K562 (cell line): ENCODE results near the gene ATAD3C. TPM values are rescaled to one million over a fixed set of nuclear protein-coding genes. Genes with fewer than 3 reads are reported as not detected.

ENCODE experiments used
- ATAC-seq: fragments of 200-7000 bp; cut with Tn5 transposase; 3 replicates; pipeline ENCODE4 v1.9.1; 2020; ENCODE audit warnings: moderate library complexity
- BruUV-seq: library from RNA; stranded (reverse); fragments of 400-500 nt; replicated peaks from 2 replicates; lab custom pipeline; 2021; lab: Mats Ljungman, UMichigan
- CTCF ChIA-PET: fragments of 300-600 bp; formaldehyde crosslinking; extraction: SDS; loops from one replicate; lab custom pipeline; 2021; ENCODE audit warnings: low intra/inter-chr PET ratio; lab: Yijun Ruan, JAX
- POLR2A ChIA-PET: fragments of 300-600, 350-650 bp; sonication (Branson Sonifier 250); formaldehyde crosslinking; extraction: SDS; loops from one replicate; lab custom pipeline; 2021; ENCODE audit warnings: antibody characterized with exemption, inconsistent platforms; lab: Yijun Ruan, JAX
- DNase-seq, 4 experiments: peaks; one replicate each; pipeline versions ENCODE4 v3.0.0 to v3.0.0-alpha.2; 2011 to 2018; ENCODE audit warnings: low spot score in 3 of 4, mixed read lengths in 3 of 4; ENCODE audit errors: extremely low read depth in 1 of 4
- FAIRE-seq: peaks from 2 replicates; lab custom pipeline; 2011; peaks lifted over from hg19 to GRCh38; lab: Jason Lieb, UNC
- H2AFZ ChIP-seq: 2 replicates; pipeline ENCODE4 v1.6.0; 2011; ENCODE audit warnings: low read depth, low read length, control low read depth, inconsistent platforms
- H3K27ac ChIP-seq: fragments of 200-600 bp; 3 replicates; pipeline ENCODE4 v1.8.0; 2011; ENCODE audit warnings: low read depth, mild to moderate bottlenecking, control low read depth, inconsistent platforms, low read length, moderate library complexity, mixed read lengths; ENCODE audit errors: extremely low read depth
- H3K27me3 ChIP-seq, 2 experiments: fragments of 300-600 bp in 1 of 2; 2 replicates in 1 of 2; 3 replicates in 1 of 2; pipeline versions ENCODE4 v1.6.0 to v1.8.0; 2011; ENCODE audit warnings: inconsistent platforms in 2 of 2, low read length in 2 of 2, mild to moderate bottlenecking in 1 of 2, mixed read lengths in 1 of 2, moderate library complexity in 1 of 2; ENCODE audit not compliant: control insufficient read depth in 2 of 2, insufficient read depth in 2 of 2
- H3K36me3 ChIP-seq: fragments of 300-600 bp; 3 replicates; pipeline ENCODE4 v1.8.0; 2011; ENCODE audit warnings: mild to moderate bottlenecking, low read length, inconsistent platforms; ENCODE audit not compliant: control insufficient read depth, insufficient read depth
- H3K4me1 ChIP-seq, 2 experiments: fragments of 200-600 bp in 1 of 2; replicated peaks in 1 of 2; 2 replicates in 1 of 2; 3 replicates in 1 of 2; pipeline versions ENCODE4 v1.5.1 to v1.8.0; 2011; ENCODE audit warnings: inconsistent platforms in 2 of 2, low read length in 2 of 2, mild to moderate bottlenecking in 1 of 2, mixed read lengths in 1 of 2, moderate library complexity in 1 of 2; ENCODE audit not compliant: control insufficient read depth in 2 of 2, insufficient read depth in 2 of 2
- H3K4me2 ChIP-seq: 2 replicates; pipeline ENCODE4 v1.6.1; 2011; ENCODE audit warnings: low read length, control low read depth, inconsistent platforms, mixed read lengths; ENCODE audit not compliant: insufficient read depth
- H3K4me3 ChIP-seq: fragments of 200-600 bp; sonication (generic), shearing (Covaris generic); 2 replicates; pipeline ENCODE4 v1.5.1; 2016; ENCODE audit warnings: control low read depth, inconsistent platforms
- H3K79me2 ChIP-seq: fragments of 200-600 bp; 3 replicates; pipeline ENCODE4 v1.8.0; 2011; ENCODE audit warnings: low read length, inconsistent platforms; ENCODE audit not compliant: control insufficient read depth, insufficient read depth
- H3K9ac ChIP-seq, 2 experiments: 2 replicates each; pipeline versions ENCODE4 v1.6.0 to v1.6.1; 2011; ENCODE audit warnings: low read depth in 2 of 2, low read length in 2 of 2, control low read depth in 1 of 2, inconsistent platforms in 1 of 2, mild to moderate bottlenecking in 1 of 2, mixed read lengths in 1 of 2; ENCODE audit not compliant: insufficient read depth in 1 of 2
- H3K9me1 ChIP-seq: one replicate; pipeline ENCODE4 v1.6.0; 2011; ENCODE audit warnings: inconsistent platforms, mild to moderate bottlenecking, low read length, moderate library complexity; ENCODE audit not compliant: control insufficient read depth, insufficient read depth
- H3K9me3 ChIP-seq: replicated peaks from 2 replicates; pipeline ENCODE4 v1.5.1; 2011; ENCODE audit warnings: low read depth, low read length, inconsistent platforms; ENCODE audit not compliant: control insufficient read depth, insufficient read depth
- H4K20me1 ChIP-seq: replicated peaks from 2 replicates; pipeline ENCODE4 v1.6.1; 2011; ENCODE audit warnings: low read length, inconsistent platforms, mixed read lengths; ENCODE audit not compliant: control insufficient read depth, insufficient read depth
- ARID4B ChIP-seq: sonication (generic); formaldehyde crosslinking; IDR thresholded peaks from 2 replicates; pipeline ENCODE4 v1.8.0; 2022; ENCODE audit warnings: mild to moderate bottlenecking, missing genetic modification reagents
- HEY1 ChIP-seq: fragments of 250-450 bp; sonication (Bioruptor Pico); IDR thresholded peaks from 2 replicates; pipeline ENCODE4 v1.5.0; 2020; ENCODE audit warnings: mild to moderate bottlenecking, moderate library complexity, borderline replicate concordance
- HLTF ChIP-seq: fragments of 450-650 bp; IDR thresholded peaks from 2 replicates; pipeline ENCODE4 v1.6.1; 2016
- KLF1 ChIP-seq: fragments of 450-650 bp; IDR thresholded peaks from 2 replicates; pipeline ENCODE4 v1.6.1; 2016; ENCODE audit warnings: missing genetic modification characterization, missing compliant biosample characterization
- MAZ ChIP-seq, 2 experiments: fragments of 450-650 bp in 1 of 2; sonication (generic) in 1 of 2; formaldehyde crosslinking; IDR thresholded peaks in 1 of 2; conservative IDR thresholded peaks in 1 of 2; 2 replicates each; pipeline versions ENCODE4 v1.4.0 to v1.5.0; 2020; ENCODE audit warnings: mild to moderate bottlenecking in 1 of 2, missing genetic modification reagents in 1 of 2
- MTF1 ChIP-seq: fragments of 250-450 bp; sonication (Bioruptor Pico); IDR thresholded peaks from 2 replicates; pipeline ENCODE4 v1.9.0; 2021; ENCODE audit warnings: moderate library complexity, mild to moderate bottlenecking, inconsistent platforms, borderline replicate concordance
- PCBP1 ChIP-seq: fragments of 200-400 bp; formaldehyde crosslinking; IDR thresholded peaks from 2 replicates; pipeline ENCODE4 v1.6.1; 2018; ENCODE audit warnings: mild to moderate bottlenecking, low read depth, low read length; ENCODE audit not compliant: poor library complexity, severe bottlenecking
- SETDB1 ChIP-seq: IDR thresholded peaks from one replicate; pipeline ENCODE4 v1.6.1; 2012; ENCODE audit warnings: low read length, control low read depth, inconsistent platforms
- STAG1 ChIP-seq: sonication (generic); formaldehyde crosslinking; IDR thresholded peaks from 2 replicates; pipeline ENCODE4 v1.5.0; 2020; ENCODE audit warnings: missing genetic modification reagents, borderline replicate concordance
- TAF15 ChIP-seq: fragments of 200-400 bp; formaldehyde crosslinking; IDR thresholded peaks from 2 replicates; pipeline ENCODE4 v1.6.1; 2017; ENCODE audit warnings: mild to moderate bottlenecking, low read depth, low read length, moderate library complexity
- TAL1 ChIP-seq: fragments of 450-650 bp; IDR thresholded peaks from 2 replicates; pipeline ENCODE4 v1.6.1; 2016; ENCODE audit warnings: mild to moderate bottlenecking
- TBP ChIP-seq: optimal IDR thresholded peaks from 2 replicates; pipeline ENCODE3; 2011; ENCODE audit warnings: low read depth, low read length, improper control_type of control experiment
- TFAM ChIP-seq: fragments of 250-450 bp; sonication (Bioruptor Pico); conservative IDR thresholded peaks from 2 replicates; pipeline ENCODE4 v1.5.0; 2021; ENCODE audit warnings: mild to moderate bottlenecking, moderate library complexity
- TRIM28 ChIP-seq: fragments of 450-650 bp; IDR thresholded peaks from 2 replicates; pipeline ENCODE4 v1.6.1; 2017
- ZNF324 ChIP-seq: fragments of 250-450 bp; sonication (Bioruptor Pico); IDR thresholded peaks from 2 replicates; pipeline ENCODE4 v1.4.0; 2020; ENCODE audit warnings: mild to moderate bottlenecking
- ZNF347 ChIP-seq: fragments of 450-650 bp; formaldehyde crosslinking; IDR thresholded peaks from 2 replicates; pipeline ENCODE4 v1.4.0; 2020; ENCODE audit warnings: low read depth, mild to moderate bottlenecking, moderate library complexity
- whole genome bisulfite sequencing: fragments of 100-300 bp; shearing (Covaris generic); methylation state at CpG from one replicate; pipeline ENCODE4 v1.1.6; 2016; ENCODE audit warnings: low coverage, mixed read lengths; ENCODE audit not compliant: insufficient coverage; ENCODE audit errors: missing lambda C conversion rate; 5-methylcytosine and 5-hydroxymethylcytosine counted together
- in situ Hi-C: fragments of 300-500 bp; cut with MboI; formaldehyde crosslinking; loops from 4 replicates; pipeline ENCODE4 v1.15.0; 2018; ENCODE audit warnings: inconsistent platforms, mixed read lengths
- intact Hi-C: fragments of 100-400 bp; cut with micrococcal nuclease; formaldehyde crosslinking; loops from 2 replicates; pipeline ENCODE4 v1.14.2; 2022
- polyA plus RNA-seq, 8 experiments: library from polyadenylated mRNA; depleted of rRNA in 4 of 8; stranded (reverse) in 5 of 8; unstranded in 3 of 8; fragments of >200 nt; fragmentation: Nextera tagmentation in 2 of 8; fragmentation: Illumina TruSeq in 1 of 8; extraction: Ambion mirVana in 2 of 8; extraction: Trizol in 1 of 8; gene quantifications; 2 replicates each; pipeline versions ENCODE4 v1.2.1 to v1.2.3, GENCODE V29; 2011 to 2014; ENCODE audit warnings: inconsistent platforms in 1 of 8, missing spikeins in 1 of 8
- total RNA-seq, 7 experiments: library from RNA; depleted of rRNA in 6 of 7; stranded (reverse); fragments of >200 nt in 6 of 7; fragmentation: Illumina TruSeq in 2 of 7; extraction: Trizol in 2 of 7; gene quantifications; 2 replicates each; pipeline versions ENCODE4 v1.2.1 to v1.2.3, GENCODE V29; 2011 to 2021; ENCODE audit warnings: low replicate concordance in 1 of 7
- TF ChIP-seq, protein P1 (sequence below): fragments of 450-650 bp; formaldehyde crosslinking; IDR thresholded peaks from 2 replicates; pipeline ENCODE4 v1.4.0; 2022; ENCODE audit warnings: mild to moderate bottlenecking, moderate library complexity
- TF ChIP-seq, protein P2 (sequence below): sonication (generic); formaldehyde crosslinking; IDR thresholded peaks from 2 replicates; pipeline ENCODE4 v1.8.0; 2022; ENCODE audit warnings: missing genetic modification reagents, mild to moderate bottlenecking, moderate library complexity, borderline replicate concordance

The ATAD3C gene
- total and polyA plus RNA-seq, 9 of the 15 experiments (the other 6 are each of a cell fraction or from before 2014, with no cell fraction given) = 0.03 to 0.18 TPM; not detected in 7

DNA sequence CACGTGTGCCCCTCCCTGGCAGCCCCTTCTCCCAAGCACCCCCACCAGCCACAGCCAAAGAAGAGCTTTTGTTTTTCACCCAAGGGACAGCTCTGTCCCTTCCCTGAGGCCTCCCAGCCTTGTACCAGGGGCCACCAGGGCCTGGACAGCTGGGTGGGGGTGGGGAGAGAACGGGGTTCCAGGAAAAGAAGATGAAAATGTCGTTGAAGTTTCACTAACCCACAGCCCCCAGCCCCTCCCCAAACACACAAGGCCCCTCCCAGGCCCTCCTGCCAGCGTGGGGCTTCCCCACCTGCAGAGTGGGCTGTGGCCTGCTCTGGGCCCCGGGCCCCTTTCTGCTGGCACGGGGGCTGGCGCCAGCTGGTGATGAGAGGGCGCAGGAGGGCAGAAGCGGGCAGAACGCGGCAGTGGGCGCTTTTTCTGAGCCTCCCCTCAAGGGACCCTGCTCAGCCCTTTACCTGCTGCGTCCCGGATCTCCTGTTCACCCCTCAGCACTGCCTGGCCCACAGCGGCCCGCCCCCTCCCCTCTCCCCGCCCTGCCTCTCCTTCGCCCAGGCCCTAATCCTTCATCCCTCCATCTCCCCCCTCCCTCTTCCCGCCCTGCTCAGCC is 22.9 kb upstream of the ATAD3C start:
- no peak overlapping the region for H3K4me2 ChIP-seq
- H3K79me2 ChIP-seq = no peaks in the 10 kb centered on the region
- intact Hi-C loops (no loop called here), in situ Hi-C loops (no loop called here)
- ATAC-seq (peak; percentile 14), DNase-seq (no peak), FAIRE-seq (no peak)
- no TSS peak for BruUV-seq
- POLR2A ChIA-PET = interaction anchor here (0.6 to 1.8 kb wide), 2 partner anchors 17 to 18 kb away, joined by 4 read pairs; no protein-coding TSS in a partner anchor
- peak overlapping the region in 1 of 2 experiments; percentile 74; a peak in 2 of 4 replicates for H3K9ac ChIP-seq
- whole genome bisulfite sequencing = 60% methylated on average over 10 of the region's 19 CpGs
- no peaks in the 10 kb centered on the region for H3K36me3 ChIP-seq
- CTCF ChIA-PET = no interaction called here
- H2AFZ ChIP-seq = no peak overlapping the region
- no peak overlapping the region for H3K4me3 ChIP-seq
- no peaks in the 10 kb centered on the region for H4K20me1 ChIP-seq
- H3K9me3 ChIP-seq = no peaks in the 10 kb centered on the region
- H3K27ac ChIP-seq = no peak overlapping the region
- H3K27me3 ChIP-seq = no peaks in the 10 kb centered on the region
- no peaks in the 10 kb centered on the region for H3K9me1 ChIP-seq
- H3K4me1 ChIP-seq = peaks cover 10 to 54% of the 10 kb centered on the region in 2 experiments
- no peak for TF ChIP-seq ZNF347 (CRISPR knock-in tag)
- TF ChIP-seq PCBP1 = peak; percentile 22
- TF ChIP-seq TRIM28 = no peak
- TF ChIP-seq, protein P1, sequence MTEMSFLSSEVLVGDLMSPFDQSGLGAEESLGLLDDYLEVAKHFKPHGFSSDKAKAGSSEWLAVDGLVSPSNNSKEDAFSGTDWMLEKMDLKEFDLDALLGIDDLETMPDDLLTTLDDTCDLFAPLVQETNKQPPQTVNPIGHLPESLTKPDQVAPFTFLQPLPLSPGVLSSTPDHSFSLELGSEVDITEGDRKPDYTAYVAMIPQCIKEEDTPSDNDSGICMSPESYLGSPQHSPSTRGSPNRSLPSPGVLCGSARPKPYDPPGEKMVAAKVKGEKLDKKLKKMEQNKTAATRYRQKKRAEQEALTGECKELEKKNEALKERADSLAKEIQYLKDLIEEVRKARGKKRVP = no peak
- no peak for TF ChIP-seq TAL1
- TF ChIP-seq TAF15 = no peak
- no peak for TF ChIP-seq STAG1 (CRISPR knock-in tag)
- TF ChIP-seq MAZ (CRISPR knock-in tag; conservative IDR thresholded peaks at IDR 0.05 in 1 of 2, IDR thresholded peaks at IDR 0.05 in 1 of 2) = 0 out of 4 replicates have a peak, but pooled peaks of 1 of the 2 experiments have one; percentile 8
- TF ChIP-seq, protein P2, sequence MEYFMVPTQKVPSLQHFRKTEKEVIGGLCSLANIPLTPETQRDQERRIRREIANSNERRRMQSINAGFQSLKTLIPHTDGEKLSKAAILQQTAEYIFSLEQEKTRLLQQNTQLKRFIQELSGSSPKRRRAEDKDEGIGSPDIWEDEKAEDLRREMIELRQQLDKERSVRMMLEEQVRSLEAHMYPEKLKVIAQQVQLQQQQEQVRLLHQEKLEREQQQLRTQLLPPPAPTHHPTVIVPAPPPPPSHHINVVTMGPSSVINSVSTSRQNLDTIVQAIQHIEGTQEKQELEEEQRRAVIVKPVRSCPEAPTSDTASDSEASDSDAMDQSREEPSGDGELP = peak; percentile 64; the same call in 1 of the 2 replicates
- no peak for TF ChIP-seq MTF1 (CRISPR knock-in tag)
- no peak for TF ChIP-seq TFAM (CRISPR knock-in tag)
- TF ChIP-seq KLF1 (tag) = no peak
- no peak for TF ChIP-seq SETDB1
- TF ChIP-seq ZNF324 (CRISPR knock-in tag) = no peak
- TF ChIP-seq TBP = no peak
- no peak for TF ChIP-seq HLTF
- no peak for TF ChIP-seq HEY1 (CRISPR knock-in tag)
- TF ChIP-seq ARID4B = no peak
